DND-41 (cell line): ENCODE data around the gene ACACA.

Experiments used
- EZH2 ChIP-seq: IDR thresholded peaks from 3 replicates; pipeline ENCODE4 v1.6.1; 2012; ENCODE audit warnings: borderline replicate concordance, low read depth, mild to moderate bottlenecking, moderate library complexity, low read length, inconsistent platforms; ENCODE audit not compliant: severe bottlenecking
- TF ChIP-seq, protein P1 (sequence below): IDR thresholded peaks from 2 replicates; pipeline ENCODE4 v1.5.1; 2012; ENCODE audit warnings: borderline replicate concordance, low read length, moderate library complexity, mild to moderate bottlenecking; ENCODE audit not compliant: poor library complexity, severe bottlenecking; ENCODE audit errors: extremely low read depth

DNA sequence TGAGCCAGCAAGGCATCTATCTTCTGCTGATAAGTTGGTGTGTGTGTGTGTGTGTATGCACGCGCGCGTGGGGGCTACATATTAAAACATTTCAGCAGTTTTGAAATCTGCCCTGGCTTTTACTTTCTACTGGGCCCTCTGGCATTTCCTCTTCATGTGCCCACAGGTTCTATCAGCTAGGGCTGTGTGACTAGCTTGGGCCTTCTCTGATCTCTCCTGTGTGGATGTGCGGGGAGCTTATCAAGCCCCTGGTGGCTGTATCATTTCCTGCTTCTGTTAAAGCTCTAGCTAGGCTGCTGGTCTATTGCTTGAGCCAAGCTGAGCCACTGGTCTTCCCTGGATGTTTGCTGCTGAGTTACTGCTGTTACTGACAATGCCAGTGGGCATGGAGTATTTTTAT lies 325.3 kb downstream of the ACACA start:
- TF ChIP-seq EZH2, result no peak
- TF ChIP-seq, protein P1, sequence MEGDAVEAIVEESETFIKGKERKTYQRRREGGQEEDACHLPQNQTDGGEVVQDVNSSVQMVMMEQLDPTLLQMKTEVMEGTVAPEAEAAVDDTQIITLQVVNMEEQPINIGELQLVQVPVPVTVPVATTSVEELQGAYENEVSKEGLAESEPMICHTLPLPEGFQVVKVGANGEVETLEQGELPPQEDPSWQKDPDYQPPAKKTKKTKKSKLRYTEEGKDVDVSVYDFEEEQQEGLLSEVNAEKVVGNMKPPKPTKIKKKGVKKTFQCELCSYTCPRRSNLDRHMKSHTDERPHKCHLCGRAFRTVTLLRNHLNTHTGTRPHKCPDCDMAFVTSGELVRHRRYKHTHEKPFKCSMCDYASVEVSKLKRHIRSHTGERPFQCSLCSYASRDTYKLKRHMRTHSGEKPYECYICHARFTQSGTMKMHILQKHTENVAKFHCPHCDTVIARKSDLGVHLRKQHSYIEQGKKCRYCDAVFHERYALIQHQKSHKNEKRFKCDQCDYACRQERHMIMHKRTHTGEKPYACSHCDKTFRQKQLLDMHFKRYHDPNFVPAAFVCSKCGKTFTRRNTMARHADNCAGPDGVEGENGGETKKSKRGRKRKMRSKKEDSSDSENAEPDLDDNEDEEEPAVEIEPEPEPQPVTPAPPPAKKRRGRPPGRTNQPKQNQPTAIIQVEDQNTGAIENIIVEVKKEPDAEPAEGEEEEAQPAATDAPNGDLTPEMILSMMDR, result no peak
